CD4-positive, alpha-beta memory T cell (primary cell): Measurements from ENCODE around the gene EPC1. TPM values are rescaled to one million over a fixed set of nuclear protein-coding genes. Genes with fewer than 3 reads are reported as not detected.
A peak's percentile ranks its signal among the peaks of the same experiment; 100 is the strongest.

Experiments used
- CTCF ChIA-PET: fragments of 350-600 bp; sonication (Branson Sonifier 250); formaldehyde crosslinking; loops from one replicate; lab custom pipeline; 2021; ENCODE audit warnings: inconsistent platforms; ENCODE audit not compliant: partially characterized antibody; lab: Charles Lee
- POLR2A ChIA-PET: fragments of 350-600 bp; sonication (Branson Sonifier 250); formaldehyde crosslinking; loops from one replicate; lab custom pipeline; 2021; ENCODE audit not compliant: partially characterized antibody; lab: Charles Lee
- DNase-seq, 5 donors: peaks; one replicate each; pipeline versions ENCODE4 v3.0.0 to v3.0.0-alpha.2; 2020 to 2022; ENCODE audit warnings: mixed read lengths in 1 of 5
- H3K27ac ChIP-seq: one replicate; pipeline ENCODE4 v1.7.0; 2013; ENCODE audit warnings: low read depth, low read length
- H3K27me3 ChIP-seq: 2 replicates; pipeline ENCODE4 v1.7.0; 2013; ENCODE audit warnings: mild to moderate bottlenecking, low read length, moderate library complexity; ENCODE audit not compliant: insufficient read depth
- H3K36me3 ChIP-seq: 2 replicates; pipeline ENCODE4 v1.7.0; 2013; ENCODE audit warnings: mild to moderate bottlenecking, low read length, moderate library complexity; ENCODE audit not compliant: insufficient read depth
- H3K4me1 ChIP-seq: 2 replicates; pipeline ENCODE4 v1.7.0; 2013; ENCODE audit warnings: mild to moderate bottlenecking, low read length, moderate library complexity; ENCODE audit not compliant: insufficient read depth
- H3K4me3 ChIP-seq, 2 donors: one replicate each; pipeline ENCODE4 v1.7.0; 2013; ENCODE audit warnings: low read length in 2 of 2, mild to moderate bottlenecking in 1 of 2
- H3K9me3 ChIP-seq, 2 donors: one replicate each; pipeline ENCODE4 v1.7.0; 2013; ENCODE audit warnings: low read length in 2 of 2, control low read depth in 1 of 2; ENCODE audit not compliant: control insufficient read depth in 1 of 2
- H3K27ac Mint-ChIP-seq, 7 donors: one replicate each; pipeline ENCODE4 v1.8.0; 2020 to 2021; ENCODE audit warnings: mixed read lengths in 7 of 7, mild to moderate bottlenecking in 6 of 7, inconsistent platforms in 3 of 7, moderate library complexity in 3 of 7
- H3K27me3 Mint-ChIP-seq, 2 donors: one replicate each; pipeline ENCODE4 v1.8.0; 2020 to 2021; ENCODE audit warnings: mixed read lengths in 2 of 2
- H3K36me3 Mint-ChIP-seq, 2 donors: one replicate each; pipeline ENCODE4 v1.8.0; 2020 to 2021; ENCODE audit warnings: mixed read lengths in 2 of 2, inconsistent platforms in 1 of 2, mild to moderate bottlenecking in 1 of 2
- H3K4me1 Mint-ChIP-seq, 4 donors: one replicate each; pipeline ENCODE4 v1.8.0; 2020 to 2021; ENCODE audit warnings: mixed read lengths in 4 of 4, mild to moderate bottlenecking in 1 of 4
- H3K4me3 Mint-ChIP-seq, 8 donors: one replicate each; pipeline ENCODE4 v1.8.0; 2020 to 2021; ENCODE audit warnings: mixed read lengths in 8 of 8, mild to moderate bottlenecking in 7 of 8, moderate library complexity in 6 of 8, inconsistent platforms in 3 of 8
- H3K9me3 Mint-ChIP-seq, 8 donors: one replicate each; pipeline ENCODE4 v1.8.0; 2020 to 2021; ENCODE audit warnings: mixed read lengths in 8 of 8, mild to moderate bottlenecking in 5 of 8, inconsistent platforms in 3 of 8, moderate library complexity in 1 of 8
- intact Hi-C: fragments of 100-400 bp; cut with micrococcal nuclease; formaldehyde crosslinking; loops from one replicate; pipeline ENCODE4 v1.15.1; 2023
- polyA plus RNA-seq, 2 donors: library from polyadenylated mRNA; unstranded; fragments of 300-500 nt; fragmentation: Illumina TruSeq; gene quantifications; one replicate each; pipeline ENCODE4 v1.2.3, GENCODE V29; 2021
- total RNA-seq, 2 experiments: library from RNA; stranded (reverse); gene quantifications; one replicate each; pipeline ENCODE4 v1.2.3, GENCODE V29; 2021

Gene EPC1
- total and polyA plus RNA-seq, 4 experiments from 2014 or later: 46.0 to 112 (median 81.2) TPM

- CTCF ChIA-PET: interaction anchor here (1.3 to 1.4 kb wide), 2 partner anchors 57 to 58 kb away, joined by 3 read pairs; no protein-coding TSS in a partner anchor
- intact Hi-C loops: loop anchor here (2.0 to 10.0 kb wide), 3 partner anchors 15 to 1027 kb away; partner anchors contain the start of genes ARHGAP12 and ZEB1
Measured at GRCh38 chr10:32341596-32341995, 5.4 kb downstream of the EPC1 start.

GRCh38 chr10:32340596-32341180, 6.3 kb downstream of the EPC1 start:
- POLR2A ChIA-PET: interaction anchor here (2.8 kb wide), 1 partner anchor 12 kb away, joined by 8 read pairs; no protein-coding TSS in a partner anchor
- H3K9me3 Mint-ChIP-seq: no peaks in the 10 kb centered on the region
- H3K9me3 ChIP-seq: no peaks in the 10 kb centered on the region
- peaks cover 68 to 98% (median 85%) of the 10 kb centered on the region in 4 donors for H3K4me1 Mint-ChIP-seq
- CTCF ChIA-PET: interaction anchor here (1.3 kb wide), 1 partner anchor 56 kb away, joined by 3 read pairs; no protein-coding TSS in a partner anchor
- H3K4me3 Mint-ChIP-seq: peak overlapping the region; percentile 48 to 84 (median 60)
- peaks cover 95% of the 10 kb centered on the region for H3K4me1 ChIP-seq
- intact Hi-C loops: loop anchor here (2.0 to 10.0 kb wide), 3 partner anchors 14 to 1026 kb away; partner anchors contain the start of genes ARHGAP12 and ZEB1
- H3K27me3 Mint-ChIP-seq: no peaks in the 10 kb centered on the region
- H3K36me3 Mint-ChIP-seq: peaks cover 8 to 43% of the 10 kb centered on the region in 2 donors
- H3K36me3 ChIP-seq: peaks cover 8% of the 10 kb centered on the region
- no peak for DNase-seq
- no peaks in the 10 kb centered on the region for H3K27me3 ChIP-seq
- no peak overlapping the region for H3K27ac ChIP-seq
- peak overlapping the region; percentile 7 to 89 (median 57) for H3K27ac Mint-ChIP-seq
- H3K4me3 ChIP-seq: no peak overlapping the region

More at GRCh38 chr10:32341596-32341995, 5.4 kb downstream of the EPC1 start:
- no peaks in the 10 kb centered on the region for H3K27me3 ChIP-seq
- H3K27ac Mint-ChIP-seq: peak overlapping the region in 4 of 7 donors; percentile 19 to 89 (median 48)
- POLR2A ChIA-PET: interaction anchor here (0.9 to 2.8 kb wide), 3 partner anchors 11 to 65 kb away, joined by 3 to 8 read pairs (median 5); no protein-coding TSS in a partner anchor
- H3K27ac ChIP-seq: no peak overlapping the region
- H3K9me3 Mint-ChIP-seq: no peaks in the 10 kb centered on the region
- no peak overlapping the region for H3K4me3 ChIP-seq
- H3K36me3 ChIP-seq: peaks cover 8% of the 10 kb centered on the region
- H3K4me1 ChIP-seq: peaks cover 86% of the 10 kb centered on the region
- H3K4me1 Mint-ChIP-seq: peaks cover 62 to 97% (median 76%) of the 10 kb centered on the region in 4 donors
- peaks cover 4 to 44% of the 10 kb centered on the region in 2 donors for H3K36me3 Mint-ChIP-seq
- no peaks in the 10 kb centered on the region for H3K27me3 Mint-ChIP-seq
- DNase-seq: no peak
- no peaks in the 10 kb centered on the region for H3K9me3 ChIP-seq
- peak overlapping the region in 7 of 8 donors; percentile 7 to 84 (median 56) for H3K4me3 Mint-ChIP-seq

GRCh38 chr10:32338262-32338661, 8.7 kb downstream of the EPC1 start:
- H3K4me3 ChIP-seq: no peak overlapping the region
- Mint-ChIP-seq H3K4me1 (peaks cover 77 to 98% (median 89%) of the 10 kb centered on the region in 4 donors), H3K27me3 (no peaks in the 10 kb centered on the region), H3K4me3 (peak overlapping the region in 7 of 8 donors; percentile 41 to 84 (median 65)), H3K9me3 (no peaks in the 10 kb centered on the region), H3K36me3 (peaks cover 4 to 32% of the 10 kb centered on the region in 2 donors), H3K27ac (peak overlapping the region; percentile 8 to 89 (median 58))
- intact Hi-C loops: loop anchor here (2.0 kb wide), 1 partner anchor 31 kb away; no protein-coding TSS in a partner anchor
- no peak overlapping the region for H3K27ac ChIP-seq
- ChIA-PET CTCF (interaction anchor here (2.0 to 3.8 kb wide), 2 partner anchors 8 to 30 kb away, joined by 7 to 17 read pairs; no protein-coding TSS in a partner anchor), POLR2A (interaction anchor here (4.4 kb wide), 1 partner anchor 8 kb away, joined by 21 read pairs; no protein-coding TSS in a partner anchor)
- H3K36me3 ChIP-seq: no peaks in the 10 kb centered on the region
- no peaks in the 10 kb centered on the region for H3K27me3 ChIP-seq
- H3K4me1 ChIP-seq: peaks cover 96% of the 10 kb centered on the region
- no peaks in the 10 kb centered on the region for H3K9me3 ChIP-seq
- DNase-seq: no peak

GRCh38 chr10:32337350-32337749, 9.6 kb downstream of the EPC1 start:
- intact Hi-C loops: no loop called here
- Histone ChIP-seq H3K4me3 (no peak overlapping the region), H3K27me3 (no peaks in the 10 kb centered on the region), H3K27ac (no peak overlapping the region), H3K9me3 (no peaks in the 10 kb centered on the region), H3K36me3 (no peaks in the 10 kb centered on the region), H3K4me1 (peaks cover 98% of the 10 kb centered on the region)
- Mint-ChIP-seq H3K27me3 (no peaks in the 10 kb centered on the region), H3K4me3 (peak overlapping the region in 7 of 8 donors; percentile 22 to 84 (median 65)), H3K27ac (peak overlapping the region in 6 of 7 donors; percentile 19 to 89 (median 53)), H3K36me3 (peaks cover 9 to 37% of the 10 kb centered on the region in 2 donors), H3K9me3 (no peaks in the 10 kb centered on the region), H3K4me1 (peaks cover 81 to 100% (median 93%) of the 10 kb centered on the region in 4 donors)
- CTCF ChIA-PET: interaction anchor here (0.7 to 3.8 kb wide), 6 partner anchors 9 to 84 kb away, joined by 3 to 17 read pairs (median 3); no protein-coding TSS in a partner anchor
- POLR2A ChIA-PET: interaction anchor here (0.6 to 4.4 kb wide), 7 partner anchors 9 to 36 kb away, joined by 3 to 21 read pairs (median 4); partner anchors contain the start of gene EPC1
- no peak for DNase-seq

GRCh38 chr10:32333849-32334248, 13.1 kb downstream of the EPC1 start:
- ChIA-PET CTCF (interaction anchor here (0.9 kb wide), 1 partner anchor 10 kb away, joined by 3 read pairs; no protein-coding TSS in a partner anchor), POLR2A (interaction anchor here (0.8 to 1.2 kb wide), 3 partner anchors 9 to 18 kb away, joined by 3 to 6 read pairs (median 4); no protein-coding TSS in a partner anchor)
- Histone ChIP-seq H3K4me3 (no peak overlapping the region), H3K4me1 (peaks cover 98% of the 10 kb centered on the region), H3K9me3 (no peaks in the 10 kb centered on the region), H3K27ac (peak overlapping the region; percentile 46), H3K36me3 (no peaks in the 10 kb centered on the region), H3K27me3 (no peaks in the 10 kb centered on the region)
- intact Hi-C loops: loop anchor here (2.0 kb wide), 1 partner anchor 13 kb away; the partner anchor contains the start of gene EPC1
- H3K9me3 Mint-ChIP-seq: no peaks in the 10 kb centered on the region
- H3K27me3 Mint-ChIP-seq: no peaks in the 10 kb centered on the region
- peaks cover 11 to 44% of the 10 kb centered on the region in 2 donors for H3K36me3 Mint-ChIP-seq
- peaks cover 80 to 97% (median 90%) of the 10 kb centered on the region in 4 donors for H3K4me1 Mint-ChIP-seq
- peak overlapping the region in 6 of 8 donors; percentile 1 to 88 (median 66) for H3K4me3 Mint-ChIP-seq
- peak overlapping the region; percentile 67 to 94 (median 93) for H3K27ac Mint-ChIP-seq
- DNase-seq: no peak

GRCh38 chr10:32332299-32332750, 14.6 kb downstream of the EPC1 start:
- H3K27me3 Mint-ChIP-seq: no peaks in the 10 kb centered on the region
- Histone ChIP-seq H3K4me3 (no peak overlapping the region), H3K36me3 (no peaks in the 10 kb centered on the region), H3K27ac (peak overlapping the region; percentile 46), H3K27me3 (no peaks in the 10 kb centered on the region), H3K9me3 (no peaks in the 10 kb centered on the region), H3K4me1 (peaks cover 100% of the 10 kb centered on the region)
- peak overlapping the region; percentile 89 to 94 (median 93) for H3K27ac Mint-ChIP-seq
- intact Hi-C loops: loop anchor here (2.0 kb wide), 1 partner anchor 14 kb away; the partner anchor contains the start of gene EPC1
- ChIA-PET POLR2A (interaction anchor here (1.0 kb wide), 1 partner anchor 778 kb away, joined by 3 read pairs; no protein-coding TSS in a partner anchor), CTCF (interaction anchor here (0.8 to 1.0 kb wide), 2 partner anchors 14 to 75 kb away, joined by 3 read pairs; no protein-coding TSS in a partner anchor)
- H3K36me3 Mint-ChIP-seq: peaks cover 11 to 51% of the 10 kb centered on the region in 2 donors
- DNase-seq: peak; percentile 70 to 95 (median 83)
- peak overlapping the region; percentile 34 to 88 (median 68) for H3K4me3 Mint-ChIP-seq
- H3K9me3 Mint-ChIP-seq: no peaks in the 10 kb centered on the region
- H3K4me1 Mint-ChIP-seq: peaks cover 80 to 97% (median 90%) of the 10 kb centered on the region in 4 donors
